HG03575 (cell line): ENCODE results near the gene HTR6.

Experiments used
- ATAC-seq: cut with Tn5 transposase; IDR thresholded peaks from one replicate; pipeline ENCODE4 v1.9.1; 2021; ENCODE audit not compliant: unreplicated experiment, insufficient number of reproducible peaks, low FRiP score; ENCODE audit errors: extremely low read depth

Gene HTR6

DNA sequence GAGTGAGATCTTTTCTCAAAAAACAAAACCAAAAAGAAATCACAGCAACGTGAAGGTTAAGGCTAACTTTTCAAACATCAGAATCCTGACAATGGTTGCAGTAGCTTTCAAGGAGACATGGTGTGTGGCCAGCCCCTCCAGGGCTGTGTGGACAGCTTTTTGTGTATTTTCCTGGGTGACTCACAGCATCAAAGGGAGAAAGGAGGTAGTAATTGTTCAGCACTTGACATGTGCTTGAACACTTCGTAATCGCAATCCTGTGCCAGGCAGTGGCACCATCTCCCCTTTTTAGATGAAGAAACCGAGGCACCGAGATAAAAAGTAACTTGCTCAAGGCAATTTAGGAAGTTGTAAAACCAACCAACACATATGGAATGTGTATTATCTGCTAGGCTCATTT is 10.3 kb upstream of the HTR6 start:
- ATAC-seq = no peak

GRCh38 chr1:19654886-19655717 is 9.6 kb upstream of the HTR6 start:
- no peak for ATAC-seq

DNA sequence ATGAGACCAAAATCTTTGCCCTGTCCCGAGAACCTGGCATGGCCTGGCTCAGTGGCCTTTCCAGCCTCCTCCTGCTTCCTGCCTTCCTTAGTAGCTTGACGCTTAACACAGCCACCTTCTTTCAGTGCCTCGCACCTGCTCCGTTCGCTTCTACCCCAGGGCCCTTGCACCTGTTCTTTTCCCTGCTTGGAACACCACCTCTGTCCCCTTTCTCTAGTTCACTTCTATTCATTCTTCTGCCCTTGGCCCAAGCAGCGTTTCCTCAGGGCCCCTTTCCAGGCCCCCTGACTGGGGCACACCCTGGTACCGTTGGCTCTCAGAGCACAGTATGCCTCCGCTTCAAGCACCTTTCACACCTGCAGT is 9.0 kb upstream of the HTR6 start:
- ATAC-seq = no peak

- no peak for ATAC-seq
Measured at GRCh38 chr1:19656134-19656779, 8.4 kb upstream of the HTR6 start.

GRCh38 chr1:19656780-19657466 is 7.8 kb upstream of the HTR6 start:
- ATAC-seq = no peak

- no peak for ATAC-seq
Measured at GRCh38 chr1:19657511-19657910, 7.2 kb upstream of the HTR6 start.

DNA sequence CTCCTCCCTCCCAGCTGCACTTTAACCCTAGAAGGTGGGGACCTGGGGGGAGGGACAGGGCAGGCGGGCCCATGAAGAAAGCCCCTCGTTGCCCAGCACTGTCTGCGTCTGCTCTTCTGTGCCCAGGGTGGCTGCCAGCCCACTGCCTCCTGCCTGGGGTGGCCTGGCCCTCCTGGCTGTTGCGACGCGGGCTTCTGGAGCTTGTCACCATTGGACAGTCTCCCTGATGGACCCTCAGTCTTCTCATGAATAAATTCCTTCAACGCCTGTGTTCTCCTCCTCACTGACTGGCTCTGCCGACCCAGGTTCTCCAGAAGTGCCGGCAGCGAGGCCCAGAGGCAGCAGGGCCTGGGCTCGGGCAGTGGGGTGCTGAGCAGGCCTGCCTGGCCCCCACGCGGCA is 6.5 kb upstream of the HTR6 start:
- ATAC-seq = no peak

DNA sequence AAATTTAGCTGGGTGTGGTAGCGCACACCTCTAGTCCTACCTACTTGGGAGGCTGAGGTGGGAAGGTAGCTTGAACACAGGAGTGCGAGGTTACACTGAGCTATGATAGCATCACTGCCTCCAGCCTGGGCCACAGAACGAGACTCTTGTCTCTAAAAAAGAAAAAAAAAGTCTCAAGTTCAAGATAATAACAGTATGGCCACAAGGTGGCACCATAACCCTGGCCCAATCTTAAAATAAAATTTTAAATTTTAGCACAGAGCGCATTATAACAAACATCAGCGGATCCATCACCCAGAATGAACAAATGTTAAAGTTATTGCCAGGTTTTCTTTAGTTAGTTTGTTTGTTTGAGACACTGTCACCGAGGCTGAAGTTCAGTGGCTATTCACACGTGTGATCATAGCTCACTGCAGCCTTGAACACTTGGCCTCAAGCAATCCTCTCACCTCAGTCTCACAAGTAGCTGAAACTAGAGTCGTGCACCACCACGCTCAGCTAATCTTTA is 2.9 kb upstream of the HTR6 start:
- no peak for ATAC-seq

- ATAC-seq = no peak
Measured at GRCh38 chr1:19662313-19662712, 2.4 kb upstream of the HTR6 start.

GRCh38 chr1:19665186-19665495 is 466 bp downstream of the HTR6 start:
- ATAC-seq = no peak

DNA sequence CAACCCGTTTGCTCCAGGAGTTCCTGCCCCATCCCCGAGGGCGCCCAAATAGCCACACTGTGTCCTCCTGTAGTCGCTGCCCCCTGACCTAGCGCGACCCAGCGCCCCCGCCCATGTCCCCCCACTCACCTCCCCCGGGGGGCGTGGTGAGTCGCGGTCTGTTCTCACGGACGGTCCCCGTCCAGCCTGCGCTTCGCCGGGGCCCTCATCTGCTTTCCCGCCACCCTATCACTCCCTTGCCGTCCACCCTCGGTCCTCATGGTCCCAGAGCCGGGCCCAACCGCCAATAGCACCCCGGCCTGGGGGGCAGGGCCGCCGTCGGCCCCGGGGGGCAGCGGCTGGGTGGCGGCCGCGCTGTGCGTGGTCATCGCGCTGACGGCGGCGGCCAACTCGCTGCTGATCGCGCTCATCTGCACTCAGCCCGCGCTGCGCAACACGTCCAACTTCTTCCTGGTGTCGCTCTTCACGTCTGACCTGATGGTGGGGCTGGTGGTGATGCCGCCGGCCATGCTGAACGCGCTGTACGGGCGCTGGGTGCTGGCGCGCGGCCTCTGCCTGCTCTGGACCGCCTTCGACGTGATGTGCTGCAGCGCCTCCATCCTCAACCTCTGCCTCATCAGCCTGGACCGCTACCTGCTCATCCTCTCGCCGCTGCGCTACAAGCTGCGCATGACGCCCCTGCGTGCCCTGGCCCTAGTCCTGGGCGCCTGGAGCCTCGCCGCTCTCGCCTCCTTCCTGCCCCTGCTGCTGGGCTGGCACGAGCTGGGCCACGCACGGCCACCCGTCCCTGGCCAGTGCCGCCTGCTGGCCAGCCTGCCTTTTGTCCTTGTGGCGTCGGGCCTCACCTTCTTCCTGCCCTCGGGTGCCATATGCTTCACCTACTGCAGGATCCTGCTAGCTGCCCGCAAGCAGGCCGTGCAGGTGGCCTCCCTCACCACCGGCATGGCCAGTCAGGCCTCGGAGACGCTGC is 1.1 kb downstream of the HTR6 start:
- ATAC-seq = no peak

- ATAC-seq = no peak
Measured at GRCh38 chr1:19668888-19669287, 4.2 kb downstream of the HTR6 start.

GRCh38 chr1:19670787-19671186 is 6.1 kb downstream of the HTR6 start:
- ATAC-seq = no peak

DNA sequence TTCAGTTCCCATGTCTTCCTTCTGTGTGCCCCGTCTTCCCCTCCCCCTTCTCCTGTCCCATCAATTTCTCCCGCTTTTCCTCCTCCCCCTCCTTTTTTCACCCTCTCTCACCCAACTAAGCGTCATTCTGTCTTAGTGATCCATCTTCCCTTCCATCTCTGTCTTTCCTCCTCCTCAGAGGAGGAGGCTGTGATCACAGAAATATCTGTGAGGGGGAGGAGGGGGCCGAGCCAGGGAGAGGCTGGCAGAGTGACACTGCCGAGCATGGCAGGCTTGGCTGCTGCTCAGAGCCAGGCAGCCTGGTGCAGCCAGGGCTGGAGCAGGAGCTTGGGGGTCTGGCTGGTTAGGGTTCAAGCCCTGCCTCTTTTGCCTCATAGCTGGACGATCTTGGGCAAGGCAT is 7.6 kb downstream of the HTR6 start:
- no peak for ATAC-seq

DNA sequence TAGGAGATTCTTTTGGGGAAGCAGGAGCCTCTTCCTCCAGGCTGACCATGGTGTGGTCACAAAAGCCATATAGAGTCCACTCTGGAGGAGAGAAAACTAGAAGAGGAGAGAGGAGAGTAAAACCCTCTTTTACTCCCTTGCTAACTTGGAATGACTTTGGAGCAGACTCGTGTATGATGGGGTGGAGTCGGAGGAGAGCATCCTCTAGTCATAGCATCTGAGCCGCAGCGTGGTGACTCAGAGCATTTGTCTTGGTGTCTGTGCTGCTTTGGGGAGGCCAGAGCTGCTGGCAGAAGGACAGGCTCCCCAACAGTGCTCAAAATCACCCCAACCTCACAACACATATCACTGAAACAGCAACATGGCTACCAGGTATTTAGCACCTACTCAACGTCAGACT is 11.1 kb downstream of the HTR6 start:
- ATAC-seq = no peak

- no peak for ATAC-seq
Measured at GRCh38 chr1:19676438-19676922, 11.8 kb downstream of the HTR6 start.

DNA sequence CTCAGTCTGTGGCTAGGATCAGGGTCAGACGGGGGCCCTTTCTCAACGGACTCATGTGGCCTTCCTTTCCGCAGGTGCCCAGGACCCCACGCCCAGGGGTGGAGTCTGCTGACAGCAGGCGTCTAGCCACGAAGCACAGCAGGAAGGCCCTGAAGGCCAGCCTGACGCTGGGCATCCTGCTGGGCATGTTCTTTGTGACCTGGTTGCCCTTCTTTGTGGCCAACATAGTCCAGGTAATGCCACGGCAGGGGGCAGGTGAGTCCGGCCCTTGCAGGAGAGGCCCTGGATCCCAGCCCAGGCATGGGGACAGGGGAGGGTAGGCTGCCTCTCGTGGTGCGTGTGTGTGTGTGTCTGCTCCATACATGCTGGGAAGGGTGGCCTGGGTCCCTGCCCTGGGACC is 13.8 kb downstream of the HTR6 start:
- ATAC-seq = no peak

DNA sequence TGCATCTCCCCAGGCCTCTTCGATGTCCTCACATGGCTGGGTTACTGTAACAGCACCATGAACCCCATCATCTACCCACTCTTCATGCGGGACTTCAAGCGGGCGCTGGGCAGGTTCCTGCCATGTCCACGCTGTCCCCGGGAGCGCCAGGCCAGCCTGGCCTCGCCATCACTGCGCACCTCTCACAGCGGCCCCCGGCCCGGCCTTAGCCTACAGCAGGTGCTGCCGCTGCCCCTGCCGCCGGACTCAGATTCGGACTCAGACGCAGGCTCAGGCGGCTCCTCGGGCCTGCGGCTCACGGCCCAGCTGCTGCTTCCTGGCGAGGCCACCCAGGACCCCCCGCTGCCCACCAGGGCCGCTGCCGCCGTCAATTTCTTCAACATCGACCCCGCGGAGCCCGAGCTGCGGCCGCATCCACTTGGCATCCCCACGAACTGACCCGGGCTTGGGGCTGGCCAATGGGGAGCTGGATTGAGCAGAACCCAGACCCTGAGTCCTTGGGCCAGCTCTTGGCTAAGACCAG is 14.3 kb downstream of the HTR6 start:
- ATAC-seq = no peak

DNA sequence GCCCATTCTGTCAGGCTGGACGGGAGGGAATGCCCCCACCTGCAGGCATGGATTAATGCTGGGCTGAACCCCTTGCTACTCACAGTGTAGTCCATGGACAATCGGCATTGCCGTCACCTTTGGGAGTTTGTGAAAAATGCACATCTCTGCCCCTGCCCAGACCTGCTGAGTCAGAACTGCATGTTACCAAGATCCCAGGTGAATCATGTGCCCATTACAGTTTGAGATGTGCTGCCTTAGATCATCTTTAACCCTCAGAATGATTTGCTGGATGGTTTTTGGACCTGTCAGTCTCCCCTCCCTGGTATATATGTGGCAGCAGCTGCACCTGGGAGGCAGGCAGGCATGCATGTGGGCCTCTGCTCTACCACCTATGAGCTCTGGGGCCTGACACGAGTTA is 15.0 kb downstream of the HTR6 start:
- ATAC-seq = no peak
